HG02678 (cell line): Measurements from ENCODE around the gene AUTS2.
"Not testable (repeated sequence)": the region's sequence is repeated elsewhere in the genome, so short reads cannot be mapped to it uniquely, and the experiment has no call there.

ENCODE experiments used
- ATAC-seq: cut with Tn5 transposase; IDR thresholded peaks from one replicate; pipeline ENCODE4 v1.9.1; 2021; ENCODE audit warnings: mild to moderate bottlenecking, moderate library complexity; ENCODE audit not compliant: unreplicated experiment

The AUTS2 gene

GRCh38 chr7:70353946-70354335 is 755.7 kb downstream of the AUTS2 start:
- no peak for ATAC-seq

DNA sequence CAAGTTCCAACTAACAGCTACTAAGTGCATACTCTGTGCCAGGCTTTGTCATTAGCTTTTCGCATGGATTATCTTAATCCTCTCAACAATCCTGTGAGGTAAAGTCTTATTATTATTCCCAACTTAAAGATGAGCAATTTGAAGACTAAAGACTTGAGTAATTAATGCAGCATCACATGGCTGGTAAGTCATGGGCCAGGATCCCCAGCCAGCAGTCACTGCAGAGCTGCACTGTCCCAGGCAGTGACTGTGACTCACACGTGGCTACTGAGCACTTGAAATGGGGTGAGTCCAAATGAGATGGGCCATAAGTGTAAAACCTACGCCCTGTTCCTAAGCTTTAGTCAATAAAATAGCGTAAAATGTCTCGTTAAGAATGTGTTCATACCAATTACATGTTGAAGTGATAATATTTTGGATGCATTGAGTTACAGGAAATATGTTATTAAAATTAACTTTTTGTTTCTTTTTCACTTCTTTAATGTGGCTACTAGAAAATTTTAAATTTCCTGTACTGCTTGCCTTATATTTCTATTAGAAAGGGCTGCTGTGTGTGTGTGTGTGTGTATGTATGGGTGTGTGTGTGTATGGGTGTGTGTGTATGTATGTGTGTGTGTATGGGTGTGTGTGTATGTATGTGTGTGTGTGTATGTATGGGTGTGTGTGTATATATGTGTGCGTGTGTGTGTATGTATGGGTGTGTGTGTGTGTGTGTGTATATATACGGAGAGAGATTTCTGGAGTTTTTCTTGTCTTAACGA is 756.3 kb downstream of the AUTS2 start:
- ATAC-seq: no peak

DNA sequence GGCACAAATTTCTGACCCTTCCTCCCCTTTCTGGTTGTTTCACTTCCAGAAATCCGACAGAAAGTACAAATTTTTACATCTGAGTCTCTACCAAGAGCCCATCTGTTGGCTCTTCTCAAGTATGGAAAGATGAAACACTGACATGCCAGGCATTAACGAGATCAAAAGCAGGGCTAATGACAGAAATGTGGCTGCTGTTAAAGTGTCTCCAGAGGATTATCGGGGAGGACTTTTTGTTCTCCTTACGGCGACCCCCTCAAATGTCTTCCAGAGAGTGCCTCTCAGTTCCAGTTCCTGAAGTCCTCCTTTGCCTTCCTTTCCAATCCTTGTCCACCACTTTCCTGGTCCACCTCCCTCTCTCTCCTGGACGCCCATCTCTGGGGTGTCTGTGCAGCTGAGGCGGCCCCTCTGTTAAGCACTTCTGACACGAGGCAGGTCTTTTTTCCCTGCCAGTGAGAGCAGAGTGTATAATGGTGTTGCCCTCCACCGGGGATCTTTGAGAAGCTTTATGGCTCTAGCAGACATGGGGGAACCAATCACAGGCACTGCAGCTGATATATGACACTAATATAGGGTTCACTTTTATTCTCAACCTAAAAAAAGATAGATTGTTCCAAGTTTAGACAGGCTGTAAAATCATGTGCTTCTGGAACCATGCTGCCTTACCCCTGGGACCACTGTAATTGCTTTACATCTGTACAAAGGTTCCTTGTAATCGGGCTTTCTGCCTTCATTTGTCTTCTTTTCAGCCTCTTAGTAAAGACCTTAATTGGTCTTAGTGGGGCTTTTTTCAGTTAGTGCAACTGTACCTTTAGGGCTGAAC is 757.1 kb downstream of the AUTS2 start:
- no peak for ATAC-seq

- ATAC-seq: no peak
These were observed 758.0 kb downstream of the AUTS2 start for GRCh38 chr7:70356085-70356786.

DNA sequence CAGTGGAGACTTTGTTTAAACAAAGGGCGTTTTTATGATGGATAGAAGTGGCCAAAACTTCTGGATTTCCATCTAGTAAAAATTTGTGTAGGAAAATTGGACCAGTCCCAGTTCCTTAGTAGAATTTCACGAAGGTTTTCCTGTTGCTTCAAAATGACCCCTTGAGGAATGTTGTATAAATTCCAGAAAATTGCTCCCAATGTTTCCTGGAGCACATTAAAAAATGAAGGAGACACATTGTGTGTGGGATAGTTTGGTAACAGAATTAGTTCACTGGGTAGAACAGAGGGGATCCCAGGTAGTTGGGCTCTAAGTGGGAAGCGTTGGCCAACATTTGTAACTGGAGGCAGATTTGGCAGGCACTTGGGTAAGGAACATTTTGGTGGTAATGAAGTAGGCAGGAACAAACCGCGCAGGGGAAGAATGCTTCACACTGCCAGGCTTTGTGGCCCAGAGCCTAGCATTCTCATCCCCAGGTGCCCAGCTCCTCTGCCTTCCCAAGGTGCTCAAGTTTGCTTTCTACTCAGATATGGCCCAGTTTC is 758.6 kb downstream of the AUTS2 start:
- no peak for ATAC-seq

- ATAC-seq: no peak
These were observed 762.3 kb downstream of the AUTS2 start for GRCh38 chr7:70360557-70360956.

DNA sequence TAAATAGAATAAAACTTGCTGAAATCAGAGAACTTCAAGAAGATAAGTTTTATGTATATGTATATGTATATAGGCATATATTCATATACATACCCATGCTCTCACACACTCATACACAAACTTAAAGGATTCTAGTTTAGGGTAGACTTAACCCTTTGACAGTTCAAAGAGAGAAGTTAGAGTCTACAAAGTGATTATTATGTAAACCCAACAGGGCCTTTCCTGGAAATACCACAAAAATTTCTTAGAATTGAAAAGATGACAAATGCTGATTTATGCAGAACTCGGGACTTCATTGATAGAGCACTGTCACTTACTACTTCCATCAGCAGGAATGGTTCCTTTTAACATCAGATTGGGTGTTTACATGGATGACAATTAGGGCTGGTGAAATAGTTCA is 763.5 kb downstream of the AUTS2 start:
- ATAC-seq: no peak

DNA sequence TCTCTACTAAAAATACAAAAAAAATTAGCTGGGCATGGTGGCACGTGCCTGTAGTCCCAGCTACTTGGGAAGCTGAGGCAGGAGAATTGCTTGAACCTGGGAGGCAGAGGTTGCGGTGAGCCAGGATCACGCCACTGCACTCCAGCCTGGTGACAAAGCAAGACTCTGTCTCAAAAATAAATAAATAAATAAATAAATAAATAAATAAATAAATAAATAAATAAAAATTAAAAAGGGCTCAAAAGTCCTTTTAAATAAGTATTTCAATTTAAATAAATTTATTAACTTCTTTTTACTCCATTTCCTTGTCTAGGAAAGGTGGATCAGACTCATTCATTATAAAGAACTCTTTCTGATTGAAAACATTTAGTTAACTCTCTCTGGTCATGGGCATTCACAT is 766.1 kb downstream of the AUTS2 start:
- not testable (repeated sequence) for ATAC-seq

DNA sequence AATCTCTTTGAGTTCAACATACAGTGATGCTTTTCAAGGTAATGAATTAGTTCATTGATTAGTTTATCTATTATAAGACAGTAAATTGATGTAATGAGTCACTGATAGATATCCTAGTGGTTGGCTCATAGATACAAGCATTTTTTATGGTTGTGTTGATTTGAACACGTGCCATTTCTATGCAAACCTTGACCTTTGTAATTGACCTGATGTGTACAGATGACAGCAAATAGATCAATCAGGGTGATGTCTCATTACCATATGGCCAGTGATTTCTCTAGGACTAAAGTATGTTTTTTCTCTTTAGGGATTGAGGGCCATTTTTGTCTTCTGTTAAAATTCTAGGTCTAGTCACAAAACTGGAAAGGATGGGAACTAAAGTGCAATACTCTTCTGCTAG is 773.4 kb downstream of the AUTS2 start:
- no peak for ATAC-seq

- ATAC-seq: no peak
These were observed 774.7 kb downstream of the AUTS2 start for GRCh38 chr7:70372768-70373515.

DNA sequence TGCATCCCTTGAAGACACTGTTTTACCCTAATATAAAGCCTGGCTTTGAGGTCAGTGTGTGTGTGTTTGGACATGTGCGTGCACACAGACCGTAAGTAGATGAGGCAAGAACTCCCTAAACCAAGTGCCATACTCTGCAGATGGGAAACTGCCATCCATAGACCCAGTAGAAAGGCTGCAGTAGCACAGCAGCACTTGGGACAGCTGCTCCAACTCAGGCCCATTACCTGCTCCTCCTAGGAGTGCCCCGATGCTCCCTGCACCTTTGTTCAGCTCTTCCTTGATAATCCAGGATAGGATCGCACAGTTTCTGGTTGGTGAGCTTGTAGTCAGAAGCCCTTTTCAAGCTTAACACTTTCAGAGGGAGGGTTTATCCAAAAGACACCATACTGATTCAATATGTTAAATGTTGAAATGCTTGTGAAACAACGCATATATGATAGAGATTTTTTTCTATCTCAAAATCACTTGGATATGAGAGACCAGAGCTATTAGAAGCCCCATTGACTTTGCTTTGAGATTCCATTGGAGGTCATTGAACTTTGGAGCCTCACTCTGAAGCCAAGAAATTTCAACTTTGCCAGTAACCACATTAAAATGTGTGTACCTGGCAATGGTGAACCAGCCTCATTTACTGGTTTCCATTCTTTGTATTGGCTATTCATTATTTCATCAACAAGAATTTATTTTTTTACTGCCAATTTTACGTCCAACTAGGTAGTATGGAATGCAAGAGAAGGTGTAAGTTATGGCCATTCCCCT is 776.7 kb downstream of the AUTS2 start:
- ATAC-seq: no peak

GRCh38 chr7:70376561-70377031 is 778.3 kb downstream of the AUTS2 start:
- ATAC-seq: no peak

GRCh38 chr7:70377957-70378356 is 779.7 kb downstream of the AUTS2 start:
- ATAC-seq: no peak

DNA sequence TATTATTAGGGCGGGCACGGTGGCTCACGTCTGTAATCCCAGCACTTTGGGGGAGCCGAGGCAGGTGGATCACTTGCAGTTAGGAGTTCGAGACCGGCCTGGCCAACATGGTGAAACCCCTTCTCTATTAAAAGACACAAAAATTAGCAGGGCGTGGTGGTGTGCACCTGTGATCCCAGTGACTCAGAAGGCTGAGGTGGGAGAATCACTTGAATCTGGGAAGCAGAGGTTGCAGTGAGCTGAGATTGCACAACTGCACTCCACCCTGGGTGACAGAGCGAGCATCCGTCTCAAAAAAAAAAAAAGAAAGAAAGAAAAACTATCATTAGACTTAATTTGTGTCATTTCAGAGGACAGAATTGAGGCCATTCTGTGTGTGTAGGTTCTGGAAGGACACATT is 780.9 kb downstream of the AUTS2 start:
- no peak for ATAC-seq

DNA sequence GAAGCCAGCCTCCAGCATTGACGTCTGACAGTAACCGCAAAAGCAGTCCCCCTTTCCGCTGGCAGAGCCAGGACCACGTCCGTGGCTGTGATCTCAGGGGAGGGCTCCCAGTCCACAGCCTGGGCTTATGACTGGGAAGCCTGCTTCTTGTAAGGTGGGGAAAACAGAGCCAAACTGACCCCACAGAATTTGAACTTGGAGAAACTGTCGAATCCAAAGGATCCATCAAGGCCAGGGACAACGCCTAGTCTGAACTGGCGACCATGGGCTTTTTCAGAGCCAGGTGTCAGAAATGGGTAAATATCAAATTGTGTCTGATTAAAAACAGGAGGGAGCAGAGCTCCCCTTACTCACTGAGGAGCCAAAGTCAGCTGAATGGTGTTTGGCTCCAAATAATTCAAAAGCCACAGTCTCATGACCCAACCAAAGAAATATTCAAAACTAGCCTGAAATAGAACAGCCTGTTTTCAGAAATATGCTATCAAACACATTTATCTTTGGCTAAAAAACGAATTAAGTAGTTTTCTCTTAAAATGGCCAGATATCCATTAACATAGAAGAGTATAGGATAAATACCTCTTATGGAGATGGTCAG is 782.2 kb downstream of the AUTS2 start:
- ATAC-seq: no peak

DNA sequence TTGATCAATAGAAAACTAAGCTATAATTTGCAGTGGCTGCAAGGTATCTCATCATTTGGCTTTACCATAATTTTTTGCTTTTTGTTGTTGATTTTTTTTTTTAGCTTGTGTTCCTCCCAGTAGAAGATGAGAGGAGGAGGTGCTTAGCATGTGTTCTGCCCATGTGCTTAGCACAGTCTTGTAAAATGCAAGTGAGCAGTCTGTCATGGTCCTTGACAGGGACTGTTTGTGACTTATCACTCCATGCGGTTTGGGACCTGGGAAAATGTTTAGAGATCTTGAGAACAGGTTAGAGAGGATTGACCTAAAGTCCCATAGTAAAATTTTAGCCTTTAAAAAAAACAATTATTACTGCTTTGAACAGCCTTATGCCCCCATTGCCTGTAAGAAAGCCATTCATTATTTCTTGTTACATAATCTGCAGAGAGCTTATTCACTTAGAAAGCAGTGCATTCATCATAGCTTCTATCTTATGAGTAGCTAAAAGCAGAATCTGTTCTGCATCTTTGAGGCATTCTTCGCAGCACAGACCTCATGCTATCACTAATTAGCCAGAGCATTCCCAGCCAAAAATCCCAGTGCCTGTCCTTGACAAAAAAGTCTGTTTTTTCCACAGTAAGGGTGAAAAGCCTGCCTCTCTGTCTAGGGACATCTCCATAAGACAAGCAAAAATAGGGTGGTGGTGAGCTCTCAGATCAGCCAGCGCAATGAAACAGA is 784.9 kb downstream of the AUTS2 start:
- ATAC-seq: no peak

DNA sequence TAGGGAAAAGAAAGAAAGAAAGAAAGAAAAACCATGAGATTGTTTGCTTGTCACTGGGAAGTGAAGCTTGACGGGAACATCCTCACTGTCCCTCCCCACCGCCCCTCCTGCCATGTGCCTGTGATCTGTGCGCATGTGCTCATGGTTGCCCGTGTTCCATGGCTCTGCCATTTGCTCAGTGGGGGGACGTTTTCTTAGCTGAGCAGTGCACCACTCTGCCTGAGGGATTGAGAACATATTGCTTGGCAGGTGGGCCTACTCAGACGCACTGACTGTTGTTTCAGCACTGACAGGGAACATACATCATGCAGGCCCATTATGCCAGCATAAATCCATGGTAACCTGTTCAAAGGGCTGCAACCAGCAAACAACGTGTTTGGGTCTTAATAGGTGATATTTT is 785.7 kb downstream of the AUTS2 start:
- no peak for ATAC-seq

- no peak for ATAC-seq
These were observed 786.6 kb downstream of the AUTS2 start for GRCh38 chr7:70384891-70385290.

- no peak for ATAC-seq
These were observed 788.9 kb downstream of the AUTS2 start for GRCh38 chr7:70387217-70387616.
